ENCODE results near the gene TDRD1.
A peak's percentile ranks its signal among the peaks of the same experiment; 100 is the strongest.

TDRD1 gene

GRCh38 chr10:114258274-114258840 lies 79.2 kb downstream of the TDRD1 start:
- peaks cover 18% of the 10 kb centered on the region for H3K27me3 Mint-ChIP-seq
- H3K27ac Mint-ChIP-seq: no peak overlapping the region
- H3K4me1 Mint-ChIP-seq: no peaks in the 10 kb centered on the region
- no peak for ATAC-seq
- H3K36me3 Mint-ChIP-seq: no peaks in the 10 kb centered on the region
- no peak overlapping the region for H3K4me3 Mint-ChIP-seq
- H3K9me3 Mint-ChIP-seq: no peaks in the 10 kb centered on the region

DNA sequence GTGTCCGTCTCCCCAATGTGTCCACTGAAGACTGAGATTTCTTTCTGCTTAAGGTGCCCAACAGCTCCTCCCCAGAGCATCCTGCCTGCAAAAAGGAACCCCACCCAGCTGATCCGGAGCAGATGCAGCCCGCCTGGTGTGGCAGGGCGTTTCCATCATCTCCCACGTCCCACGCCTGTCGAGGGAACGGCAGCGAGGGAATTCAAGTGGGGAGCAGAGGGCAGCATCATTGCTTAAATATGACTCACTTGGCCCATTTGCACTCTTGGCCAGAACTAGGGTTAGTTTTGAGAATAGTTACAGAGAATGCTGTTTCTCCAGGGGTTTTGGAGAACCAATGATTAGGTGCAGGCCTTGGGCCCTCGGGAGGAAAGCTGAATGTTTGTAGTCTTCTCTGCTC lies 80.7 kb downstream of the TDRD1 start:
- H3K27me3 Mint-ChIP-seq: peaks cover 7% of the 10 kb centered on the region
- H3K9me3 Mint-ChIP-seq: no peaks in the 10 kb centered on the region
- H3K36me3 Mint-ChIP-seq: no peaks in the 10 kb centered on the region
- ATAC-seq: no peak
- H3K4me1 Mint-ChIP-seq: no peaks in the 10 kb centered on the region
- H3K27ac Mint-ChIP-seq: no peak overlapping the region
- no peak overlapping the region for H3K4me3 Mint-ChIP-seq

DNA sequence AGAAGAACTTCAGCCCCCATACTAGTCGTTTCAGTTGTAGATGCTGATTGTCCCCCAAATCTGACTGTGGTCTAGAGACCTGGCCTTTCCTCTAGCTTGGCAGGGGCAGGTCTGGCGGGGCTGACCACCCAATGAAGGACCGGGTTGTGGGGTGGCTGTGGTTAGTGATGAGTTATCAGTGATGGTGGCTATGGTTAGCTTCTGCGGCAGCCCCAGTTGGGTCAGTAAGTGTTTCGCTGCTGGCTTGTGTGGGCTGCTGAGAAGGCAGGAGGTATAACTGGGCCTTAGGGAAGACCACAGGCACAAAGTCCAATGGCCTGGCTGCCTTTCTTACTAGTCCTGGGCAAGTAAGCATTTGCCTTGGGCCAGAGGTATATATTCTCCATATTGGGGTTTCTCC lies 81.2 kb downstream of the TDRD1 start:
- no peaks in the 10 kb centered on the region for H3K9me3 Mint-ChIP-seq
- H3K27me3 Mint-ChIP-seq: peaks cover 2% of the 10 kb centered on the region
- no peaks in the 10 kb centered on the region for H3K36me3 Mint-ChIP-seq
- no peaks in the 10 kb centered on the region for H3K4me1 Mint-ChIP-seq
- ATAC-seq: no peak
- no peak overlapping the region for H3K4me3 Mint-ChIP-seq
- H3K27ac Mint-ChIP-seq: no peak overlapping the region

DNA sequence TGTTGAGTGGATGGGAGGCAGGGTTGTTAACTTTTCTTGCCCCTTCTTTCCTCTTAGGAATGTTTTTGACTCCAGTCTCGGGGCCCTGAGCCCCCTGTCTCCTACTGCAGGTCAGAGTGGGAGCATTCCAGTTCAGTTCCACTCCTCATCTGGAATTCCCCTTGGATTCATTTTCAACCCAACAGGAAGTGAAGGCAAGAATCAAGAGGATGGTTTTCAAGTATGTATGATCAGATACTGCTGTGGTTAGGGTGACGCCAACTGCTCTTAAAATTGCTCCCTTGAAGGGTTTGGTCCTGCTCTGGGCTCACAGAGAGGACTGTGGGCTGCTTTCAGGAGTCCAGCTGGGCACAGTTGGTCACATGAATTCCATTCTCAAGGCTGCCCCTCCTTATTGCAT lies 81.9 kb downstream of the TDRD1 start:
- no peaks in the 10 kb centered on the region for H3K9me3 Mint-ChIP-seq
- H3K27ac Mint-ChIP-seq: no peak overlapping the region
- no peak for ATAC-seq
- no peaks in the 10 kb centered on the region for H3K27me3 Mint-ChIP-seq
- H3K36me3 Mint-ChIP-seq: no peaks in the 10 kb centered on the region
- no peak overlapping the region for H3K4me3 Mint-ChIP-seq
- H3K4me1 Mint-ChIP-seq: no peaks in the 10 kb centered on the region

GRCh38 chr10:114262496-114262895 lies 83.3 kb downstream of the TDRD1 start:
- no peak for ATAC-seq
- Mint-ChIP-seq H3K4me1 (no peaks in the 10 kb centered on the region), H3K36me3 (no peaks in the 10 kb centered on the region), H3K27ac (no peak overlapping the region), H3K4me3 (no peak overlapping the region), H3K9me3 (no peaks in the 10 kb centered on the region), H3K27me3 (no peaks in the 10 kb centered on the region)

GRCh38 chr10:114265392-114266053 lies 86.4 kb downstream of the TDRD1 start:
- no peak for ATAC-seq

GRCh38 chr10:114266521-114266920 lies 87.4 kb downstream of the TDRD1 start:
- no peaks in the 10 kb centered on the region for H3K36me3 Mint-ChIP-seq
- H3K9me3 Mint-ChIP-seq: no peaks in the 10 kb centered on the region
- no peaks in the 10 kb centered on the region for H3K4me1 Mint-ChIP-seq
- peaks cover 20% of the 10 kb centered on the region for H3K27me3 Mint-ChIP-seq
- no peak overlapping the region for H3K4me3 Mint-ChIP-seq
- no peak for ATAC-seq
- H3K27ac Mint-ChIP-seq: no peak overlapping the region

More at GRCh38 chr10:114265392-114266053, 86.4 kb downstream of the TDRD1 start:
- Mint-ChIP-seq H3K27me3 (peaks cover 11% of the 10 kb centered on the region), H3K27ac (no peak overlapping the region), H3K4me3 (no peak overlapping the region), H3K9me3 (no peaks in the 10 kb centered on the region), H3K4me1 (no peaks in the 10 kb centered on the region), H3K36me3 (no peaks in the 10 kb centered on the region)

- Mint-ChIP-seq H3K27me3 (peaks cover 29% of the 10 kb centered on the region), H3K9me3 (no peaks in the 10 kb centered on the region), H3K27ac (no peak overlapping the region), H3K4me1 (no peaks in the 10 kb centered on the region), H3K36me3 (no peaks in the 10 kb centered on the region), H3K4me3 (no peak overlapping the region)
- ATAC-seq: no peak
These were observed 92.1 kb downstream of the TDRD1 start for GRCh38 chr10:114271075-114271778.

- Mint-ChIP-seq H3K4me3 (no peak overlapping the region), H3K27ac (no peak overlapping the region), H3K27me3 (peaks cover 29% of the 10 kb centered on the region), H3K36me3 (no peaks in the 10 kb centered on the region), H3K4me1 (no peaks in the 10 kb centered on the region), H3K9me3 (no peaks in the 10 kb centered on the region)
- no peak for ATAC-seq
These were observed 92.6 kb downstream of the TDRD1 start for GRCh38 chr10:114271779-114272167.

DNA sequence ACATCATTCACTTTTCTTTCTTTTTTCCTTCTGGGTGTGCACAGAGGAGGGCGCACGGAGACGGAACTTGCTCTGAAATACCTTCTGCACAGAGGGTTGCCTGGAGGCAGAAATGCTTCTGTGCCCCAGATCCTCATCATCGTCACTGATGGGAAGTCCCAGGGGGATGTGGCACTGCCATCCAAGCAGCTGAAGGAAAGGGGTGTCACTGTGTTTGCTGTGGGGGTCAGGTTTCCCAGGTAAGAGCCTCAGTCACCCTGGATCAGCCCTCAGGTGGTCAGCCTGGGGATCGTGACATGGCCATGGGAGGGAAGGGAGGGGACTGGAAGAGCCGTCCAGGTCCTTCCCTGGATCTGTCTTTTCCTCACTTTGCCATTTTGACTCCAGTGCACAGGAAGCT lies 93.5 kb downstream of the TDRD1 start:
- no peaks in the 10 kb centered on the region for H3K36me3 Mint-ChIP-seq
- H3K27me3 Mint-ChIP-seq: peaks cover 35% of the 10 kb centered on the region
- ATAC-seq: no peak
- H3K4me1 Mint-ChIP-seq: no peaks in the 10 kb centered on the region
- H3K4me3 Mint-ChIP-seq: no peak overlapping the region
- H3K9me3 Mint-ChIP-seq: no peaks in the 10 kb centered on the region
- H3K27ac Mint-ChIP-seq: no peak overlapping the region

DNA sequence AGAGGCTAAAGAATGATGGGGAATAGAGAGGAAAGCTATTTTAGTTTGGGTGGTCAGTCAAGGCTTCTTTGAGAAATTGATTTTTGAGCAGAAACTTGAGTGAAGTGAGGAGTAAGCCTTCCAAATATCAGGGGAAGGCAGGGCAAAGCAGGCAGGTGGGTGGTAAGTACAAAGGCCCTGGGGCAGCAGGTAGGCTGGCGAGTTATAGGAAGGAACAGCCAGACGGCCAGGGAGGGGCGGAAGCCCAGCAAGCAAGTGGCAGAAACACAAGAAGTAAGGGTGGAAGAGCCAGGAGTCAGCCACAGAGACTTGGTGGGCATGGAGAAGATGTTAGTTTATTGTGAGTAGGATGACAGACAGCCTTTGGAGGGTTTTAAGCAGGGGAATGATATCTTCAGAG lies 94.8 kb downstream of the TDRD1 start:
- ATAC-seq: no peak
- Mint-ChIP-seq H3K27ac (no peak overlapping the region), H3K9me3 (no peaks in the 10 kb centered on the region), H3K4me3 (no peak overlapping the region), H3K4me1 (no peaks in the 10 kb centered on the region), H3K27me3 (peaks cover 43% of the 10 kb centered on the region), H3K36me3 (no peaks in the 10 kb centered on the region)

- Mint-ChIP-seq H3K9me3 (no peaks in the 10 kb centered on the region), H3K27me3 (peaks cover 46% of the 10 kb centered on the region), H3K27ac (no peak overlapping the region), H3K4me3 (no peak overlapping the region), H3K36me3 (no peaks in the 10 kb centered on the region), H3K4me1 (no peaks in the 10 kb centered on the region)
- no peak for ATAC-seq
These were observed 95.7 kb downstream of the TDRD1 start for GRCh38 chr10:114274616-114275453.

DNA sequence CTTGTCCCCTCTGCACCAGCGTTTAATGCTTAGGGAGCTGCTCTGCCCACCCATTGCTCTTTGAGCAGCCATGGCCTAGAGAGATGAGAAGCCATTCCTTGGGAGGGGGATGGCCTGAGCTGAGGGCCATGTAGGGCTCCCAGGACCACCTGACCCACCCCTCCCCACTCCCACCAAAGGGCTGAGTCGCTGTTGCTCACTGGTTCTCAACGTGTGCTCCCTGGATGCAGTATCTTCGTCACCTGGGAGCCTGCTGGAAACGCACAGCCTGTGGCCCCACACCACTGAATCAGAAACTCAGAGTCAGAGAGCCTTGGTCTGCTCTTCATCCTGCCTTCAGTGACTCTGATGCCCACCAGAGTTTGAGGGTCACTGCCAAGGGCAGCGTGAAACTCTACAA lies 96.9 kb downstream of the TDRD1 start:
- ATAC-seq: no peak
- Mint-ChIP-seq H3K9me3 (no peaks in the 10 kb centered on the region), H3K36me3 (no peaks in the 10 kb centered on the region), H3K27me3 (peaks cover 40% of the 10 kb centered on the region), H3K4me1 (no peaks in the 10 kb centered on the region), H3K4me3 (no peak overlapping the region), H3K27ac (no peak overlapping the region)

DNA sequence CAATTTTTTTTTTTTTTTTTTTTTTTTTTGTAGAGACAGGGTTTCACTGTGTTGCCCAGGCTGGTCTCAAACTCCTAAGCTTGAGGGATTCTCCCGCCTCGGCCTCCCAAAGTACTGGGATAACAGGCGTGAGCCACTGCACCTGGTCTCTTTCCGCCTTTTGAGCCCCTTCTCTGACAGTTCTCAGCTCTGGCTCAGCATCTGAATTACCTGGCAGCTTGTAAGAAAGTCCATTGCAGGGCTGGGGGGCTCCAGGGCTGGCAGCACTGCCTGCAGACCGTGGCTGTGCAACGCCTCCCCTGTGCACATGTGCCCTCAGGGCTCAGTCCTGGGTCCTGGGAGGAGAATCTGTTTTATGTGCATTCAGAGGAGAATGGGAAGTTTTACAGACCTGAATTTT lies 97.5 kb downstream of the TDRD1 start:
- no peak overlapping the region for H3K27ac Mint-ChIP-seq
- H3K36me3 Mint-ChIP-seq: no peaks in the 10 kb centered on the region
- no peaks in the 10 kb centered on the region for H3K9me3 Mint-ChIP-seq
- no peak for ATAC-seq
- no peak overlapping the region for H3K4me3 Mint-ChIP-seq
- no peaks in the 10 kb centered on the region for H3K4me1 Mint-ChIP-seq
- peaks cover 37% of the 10 kb centered on the region for H3K27me3 Mint-ChIP-seq

- H3K27ac Mint-ChIP-seq: no peak overlapping the region
- no peaks in the 10 kb centered on the region for H3K9me3 Mint-ChIP-seq
- H3K4me1 Mint-ChIP-seq: no peaks in the 10 kb centered on the region
- ATAC-seq: peak; percentile 11
- H3K4me3 Mint-ChIP-seq: no peak overlapping the region
- no peaks in the 10 kb centered on the region for H3K36me3 Mint-ChIP-seq
- peaks cover 37% of the 10 kb centered on the region for H3K27me3 Mint-ChIP-seq
These were observed 99.2 kb downstream of the TDRD1 start for GRCh38 chr10:114278140-114278883.
